ENCODE data around the gene MFNG.
"Not testable (repeated sequence)": the region's sequence is repeated elsewhere in the genome, so short reads cannot be mapped to it uniquely, and the experiment has no call there.

The MFNG gene, protein sequence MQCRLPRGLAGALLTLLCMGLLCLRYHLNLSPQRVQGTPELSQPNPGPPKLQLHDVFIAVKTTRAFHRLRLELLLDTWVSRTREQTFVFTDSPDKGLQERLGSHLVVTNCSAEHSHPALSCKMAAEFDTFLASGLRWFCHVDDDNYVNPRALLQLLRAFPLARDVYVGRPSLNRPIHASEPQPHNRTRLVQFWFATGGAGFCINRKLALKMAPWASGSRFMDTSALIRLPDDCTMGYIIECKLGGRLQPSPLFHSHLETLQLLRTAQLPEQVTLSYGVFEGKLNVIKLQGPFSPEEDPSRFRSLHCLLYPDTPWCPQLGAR

DNA sequence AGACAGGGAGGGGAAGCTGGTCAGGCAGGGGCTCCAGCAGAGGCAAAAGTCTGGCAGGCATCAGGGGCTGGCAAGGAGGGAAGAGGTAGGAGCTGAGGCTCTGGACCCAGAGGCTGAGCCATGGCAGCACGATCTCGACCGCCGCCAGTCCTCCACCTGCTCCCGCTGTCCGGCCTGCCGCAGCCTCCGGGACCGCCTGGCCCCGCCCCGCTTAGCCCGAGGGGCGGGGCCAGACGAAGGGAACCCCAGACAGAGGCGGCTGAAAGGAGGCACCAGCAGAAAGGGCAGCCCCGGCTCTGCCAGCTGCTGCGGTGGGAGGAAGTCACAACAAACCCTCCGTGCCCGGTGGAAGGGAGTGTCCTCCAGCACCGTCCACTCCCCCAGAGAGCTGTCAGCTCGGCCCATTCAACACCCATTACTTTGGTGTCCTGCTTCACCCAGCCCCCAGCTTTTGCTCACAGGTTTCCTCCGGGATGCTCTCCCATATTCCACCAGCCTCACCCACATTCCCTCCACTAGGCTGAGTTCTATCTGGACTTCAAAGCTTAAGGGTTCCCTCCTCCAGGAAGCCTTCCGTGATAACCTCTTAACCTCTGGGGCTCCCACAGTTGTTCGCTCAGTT, at the start of gene MFNG:
TSS of gene MFNG (minus strand) at position 161 of the 622 bp plus-strand sequence. CDS start 207 bp downstream, outside the sequence.
- peak; percentile 60 for DNase-seq (ENCODE audit: low read depth)

DNA sequence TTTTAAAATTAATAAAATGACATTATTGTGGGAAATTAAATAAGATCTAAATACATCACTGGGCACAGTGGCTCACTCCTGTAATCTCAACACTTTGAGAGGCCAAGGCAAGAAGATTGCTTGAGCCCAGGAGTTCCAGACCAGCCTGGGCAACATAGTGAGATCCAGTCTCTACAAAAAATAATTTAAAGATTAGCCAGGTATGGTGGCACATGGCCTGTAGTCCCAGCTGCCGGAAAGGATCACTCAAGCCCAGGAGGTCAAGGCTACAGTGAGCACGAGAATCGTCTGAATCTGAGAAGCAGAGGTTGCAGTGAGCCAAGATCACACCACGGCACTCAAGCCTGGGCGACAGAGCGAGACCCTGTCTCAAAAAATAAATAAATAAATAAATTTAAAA, 49.0 kb upstream of the MFNG start:
- no peak for DNase-seq (ENCODE audit: low read depth)

DNA sequence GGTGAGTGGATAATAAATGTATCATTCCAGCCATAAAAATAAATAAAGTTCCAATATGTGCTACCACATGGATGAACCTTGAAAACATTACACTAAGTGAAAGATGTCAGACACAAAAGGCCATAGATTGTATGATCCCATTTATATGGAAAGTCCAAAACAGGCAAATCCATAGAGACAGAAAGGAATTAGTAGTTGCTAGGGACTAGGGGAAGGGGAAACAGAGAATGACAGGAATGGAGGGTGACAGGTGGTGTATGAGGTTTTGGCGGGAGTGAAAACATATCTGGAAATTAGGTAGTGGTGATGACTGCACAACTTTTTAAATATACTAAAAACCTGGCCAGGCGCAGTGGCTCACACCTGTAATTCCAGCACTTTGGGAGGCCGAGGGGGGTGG, 48.3 kb upstream of the MFNG start:
- DNase-seq (ENCODE audit: low read depth): no peak

DNA sequence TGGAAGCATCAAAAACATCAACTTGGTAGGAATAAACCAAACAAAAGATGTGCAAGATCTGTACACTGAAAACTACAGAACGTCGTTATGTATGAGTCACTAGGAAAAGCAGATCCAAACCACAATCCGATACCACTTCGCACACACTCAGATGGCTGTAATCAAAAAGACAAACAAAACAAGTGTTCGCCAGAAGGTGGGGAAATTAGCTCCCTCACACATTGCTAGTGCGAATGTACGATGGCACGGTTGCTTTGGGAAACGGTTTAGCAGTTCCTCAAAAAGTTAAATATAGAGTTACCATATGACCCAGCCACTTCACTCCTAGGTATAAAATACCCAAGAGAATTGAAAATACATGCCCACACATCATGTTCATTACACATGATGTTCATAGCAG, 47.8 kb upstream of the MFNG start:
- DNase-seq (ENCODE audit: low read depth): peak; percentile 84

DNA sequence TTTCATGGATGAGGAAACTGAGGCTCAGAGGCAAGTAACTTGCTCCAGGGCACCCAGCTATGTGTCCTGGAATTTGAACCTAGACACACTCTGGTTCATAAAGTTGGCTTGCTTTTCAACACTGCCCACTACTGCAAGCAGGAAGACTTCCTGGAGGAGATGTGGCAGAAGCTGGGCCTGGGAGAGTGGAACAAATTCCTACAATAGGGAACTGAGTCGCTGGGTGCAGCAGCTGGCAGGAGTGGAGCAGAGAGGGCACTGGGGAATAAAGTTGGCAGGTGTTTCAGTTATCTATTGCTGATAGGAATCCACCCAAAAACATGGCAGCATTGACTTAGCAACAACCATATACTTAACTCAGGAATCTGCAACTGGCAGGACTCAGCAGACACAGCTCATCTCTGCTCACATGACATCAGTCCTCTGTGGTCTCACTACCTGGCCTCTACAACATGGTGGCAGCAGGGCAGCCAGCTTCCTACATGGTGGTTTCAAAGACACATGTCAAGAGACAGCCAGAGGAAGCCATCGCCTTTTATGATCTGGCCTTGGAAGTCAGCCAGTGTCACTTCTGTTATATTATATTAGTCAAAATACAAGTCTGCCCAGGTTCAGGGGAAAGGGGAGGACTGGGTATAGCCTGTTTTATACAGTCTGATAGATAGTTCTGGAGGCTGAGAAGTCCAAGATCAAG, 43.6 kb upstream of the MFNG start:
- no peak for DNase-seq (ENCODE audit: low read depth)

DNA sequence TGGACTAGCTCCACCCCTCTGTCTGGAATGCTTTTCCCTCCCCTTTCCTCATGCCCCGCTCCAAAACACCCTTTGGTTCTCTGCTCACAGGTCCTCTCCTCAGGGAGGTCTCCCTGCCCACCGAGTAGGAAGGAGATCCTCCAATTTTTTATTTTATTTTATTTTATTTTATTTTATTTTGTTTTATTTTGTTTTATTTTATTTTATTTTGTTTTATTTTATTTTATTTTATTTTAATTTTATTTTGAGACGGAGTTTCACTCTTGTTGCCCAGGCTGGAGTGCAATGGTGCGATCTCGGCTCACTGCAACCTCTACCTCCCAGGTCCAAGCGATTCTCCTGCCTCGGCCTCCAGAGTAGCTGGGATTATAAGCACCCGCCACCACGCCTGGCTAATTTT, 41.8 kb upstream of the MFNG start:
- DNase-seq (ENCODE audit: low read depth): not testable (repeated sequence)

DNA sequence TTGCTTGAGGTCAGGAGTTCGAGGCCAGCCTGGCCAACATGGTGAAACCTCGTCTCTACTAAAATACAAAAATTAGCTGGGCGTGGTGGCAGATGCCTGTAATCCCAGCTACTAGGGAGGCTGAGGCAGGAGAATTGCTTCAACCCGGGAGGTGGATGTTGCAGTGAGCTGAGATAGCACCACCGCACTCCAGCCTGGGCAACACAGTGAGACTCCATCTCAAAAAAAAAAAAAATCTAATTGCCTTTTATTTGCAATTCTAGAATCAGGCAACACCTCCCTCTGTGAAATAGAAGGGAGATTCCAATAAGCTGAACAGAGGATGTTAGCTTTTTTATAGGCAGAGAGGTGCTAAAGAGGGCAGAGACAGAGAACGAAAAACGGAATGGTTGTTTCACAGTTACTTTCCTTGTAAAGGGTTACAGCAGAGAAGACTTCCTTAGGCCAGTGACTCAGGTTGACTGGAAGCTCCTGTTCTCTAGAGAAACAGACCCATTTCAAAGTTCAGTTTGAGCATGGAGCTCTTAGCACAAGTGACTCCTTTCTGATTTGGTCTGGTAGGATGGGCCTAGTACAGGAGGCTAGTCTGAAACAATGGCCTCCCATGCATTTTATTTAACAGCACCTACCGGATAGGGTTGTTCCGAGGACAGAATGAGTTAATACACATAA, 41.0 kb upstream of the MFNG start:
- peak; percentile 68 for DNase-seq (ENCODE audit: low read depth)

DNA sequence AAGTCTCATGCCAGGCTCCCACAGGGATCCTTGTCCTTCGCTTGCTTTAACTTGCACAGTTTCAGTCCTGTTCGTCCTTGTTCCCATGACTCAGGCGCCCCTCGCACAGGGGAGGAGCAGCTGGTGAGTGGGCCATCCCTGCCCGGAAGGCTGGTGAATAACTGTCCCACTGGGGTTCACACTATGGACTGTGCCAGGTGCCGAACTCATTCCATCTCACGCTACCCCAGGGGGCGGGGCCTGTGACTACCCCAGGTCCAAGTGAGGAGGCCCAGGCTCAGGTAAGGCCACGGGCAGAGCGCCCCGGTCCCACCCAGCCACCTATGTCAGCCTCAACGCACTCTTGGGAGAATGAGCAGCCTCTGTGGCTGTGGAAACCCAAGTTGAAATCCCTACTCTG, 40.2 kb upstream of the MFNG start:
- peak; percentile 65 for DNase-seq (ENCODE audit: low read depth)

DNA sequence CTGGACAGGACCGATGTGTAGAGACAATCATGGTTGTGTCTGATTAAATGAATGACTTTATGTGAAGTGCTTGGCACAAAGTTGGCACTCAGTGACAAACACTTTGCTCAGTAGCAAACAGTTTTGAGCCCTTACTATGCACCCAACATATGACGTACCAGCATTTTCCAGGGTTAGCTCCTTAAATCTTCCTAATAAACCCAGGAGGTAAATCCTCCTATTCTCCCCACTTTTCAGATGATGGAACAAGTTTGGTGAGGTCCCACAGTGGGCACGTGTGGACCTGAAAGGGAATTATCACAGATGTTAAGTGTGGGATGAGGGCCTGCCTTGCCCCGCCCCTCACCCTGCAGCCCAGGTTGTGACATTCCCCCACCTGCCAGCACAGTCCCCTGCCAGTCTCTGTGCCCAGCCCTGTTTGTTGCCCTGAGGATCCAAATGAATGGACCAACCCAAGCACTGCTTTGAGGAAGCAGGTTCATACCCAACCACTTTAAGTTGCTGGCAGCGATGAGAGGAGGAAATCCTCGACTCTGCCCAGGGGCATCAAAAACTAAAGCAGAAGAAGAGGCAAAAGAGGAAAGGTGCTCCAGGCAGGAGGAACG, 39.7 kb upstream of the MFNG start:
- no peak for DNase-seq (ENCODE audit: low read depth)

DNA sequence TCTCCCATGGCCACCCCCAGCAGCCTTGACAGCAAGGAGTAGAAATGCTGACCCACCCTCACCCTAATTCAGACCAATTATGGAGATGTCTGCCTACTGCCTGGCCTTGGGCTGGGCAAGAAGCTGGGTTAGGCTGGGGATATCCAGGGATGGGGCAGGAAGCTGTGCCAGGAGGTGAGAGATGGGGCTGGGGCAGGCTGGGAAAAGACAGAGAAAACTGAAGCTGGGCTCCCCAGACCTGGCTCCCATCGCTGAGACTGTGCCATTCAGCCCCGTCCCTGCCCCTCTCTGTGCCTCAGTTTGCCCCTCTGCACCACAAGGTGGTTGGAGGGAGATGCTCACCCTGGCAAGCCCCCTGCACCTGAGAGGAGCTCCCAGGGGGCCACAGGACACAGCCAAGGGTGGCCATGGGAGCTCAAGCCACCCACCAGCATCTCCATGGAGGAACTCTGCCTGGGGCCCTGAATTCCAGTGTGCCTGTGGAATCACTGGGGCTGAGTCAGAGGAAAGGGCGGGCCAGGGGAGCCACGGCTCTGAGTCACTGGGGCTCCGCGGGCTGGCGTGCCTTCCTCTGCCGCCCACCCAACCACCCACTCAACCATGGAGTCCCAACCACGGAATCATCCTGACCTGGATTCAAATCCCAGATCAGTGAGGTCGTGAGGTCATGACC, 39.0 kb upstream of the MFNG start:
- DNase-seq (ENCODE audit: low read depth): peak; percentile 96

DNA sequence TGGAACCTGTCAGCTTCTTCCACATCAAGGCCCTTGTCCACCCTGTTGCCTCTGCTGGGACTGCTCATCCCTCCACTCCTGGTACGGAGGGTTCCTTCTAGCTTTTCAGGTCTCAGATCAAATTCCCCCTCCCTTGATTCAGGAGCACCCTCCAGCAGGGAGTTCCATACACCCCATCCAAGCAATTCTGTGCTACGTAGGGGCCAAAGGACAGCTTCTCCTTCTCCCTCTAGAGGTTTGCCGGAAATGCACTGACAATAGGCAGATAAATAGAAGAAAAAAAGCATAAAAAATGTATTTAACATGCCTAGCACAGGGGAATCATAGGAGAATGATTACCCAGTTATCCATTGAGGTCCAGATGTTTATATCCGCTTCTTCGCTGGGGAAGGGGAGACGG, 36.3 kb upstream of the MFNG start:
- DNase-seq (ENCODE audit: low read depth): no peak

DNA sequence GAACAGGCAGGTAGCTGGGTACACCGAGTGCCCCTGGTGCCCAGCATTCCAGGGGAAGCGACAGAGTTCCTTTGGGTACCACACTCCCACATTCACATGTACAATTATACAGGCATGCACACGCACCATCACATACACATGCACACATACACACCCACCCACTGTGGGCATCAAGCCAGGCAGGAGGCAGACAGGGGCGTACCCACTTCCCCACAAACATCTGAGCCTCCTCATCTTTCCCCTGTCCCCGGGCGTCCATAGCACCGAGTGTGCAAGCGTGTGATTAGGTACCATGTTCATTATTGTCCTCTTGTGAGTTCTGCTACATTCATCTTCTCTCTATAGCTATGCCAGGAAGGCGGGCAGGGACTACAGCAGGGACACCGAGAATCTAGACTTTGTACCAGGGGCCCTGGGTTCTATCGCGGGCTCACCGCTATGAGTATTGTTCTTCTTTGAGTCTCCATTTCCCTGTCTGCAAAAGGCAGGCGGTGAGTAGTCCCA, 35.1 kb upstream of the MFNG start:
- DNase-seq (ENCODE audit: low read depth): no peak

DNA sequence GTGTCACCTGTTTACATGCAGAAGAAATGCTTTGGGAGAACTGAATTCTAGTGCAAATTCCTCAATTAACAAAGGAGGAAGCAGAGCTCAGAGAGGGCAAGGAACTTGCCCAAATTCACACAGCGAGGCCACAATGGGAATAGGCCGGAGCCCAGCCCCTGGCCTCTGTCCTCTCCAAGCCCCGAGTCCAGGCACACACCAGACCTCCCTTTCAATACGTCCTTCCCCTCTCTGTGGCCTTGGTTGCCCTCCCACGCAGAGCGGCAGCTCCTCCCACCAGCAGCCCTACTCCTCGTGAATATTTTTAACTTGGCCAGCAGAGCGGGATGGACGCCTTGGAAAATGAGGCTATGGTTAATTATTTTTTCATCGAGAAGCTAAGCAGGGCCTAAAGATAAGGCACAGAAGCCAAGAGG, 34.6 kb upstream of the MFNG start:
- DNase-seq (ENCODE audit: low read depth): no peak

DNA sequence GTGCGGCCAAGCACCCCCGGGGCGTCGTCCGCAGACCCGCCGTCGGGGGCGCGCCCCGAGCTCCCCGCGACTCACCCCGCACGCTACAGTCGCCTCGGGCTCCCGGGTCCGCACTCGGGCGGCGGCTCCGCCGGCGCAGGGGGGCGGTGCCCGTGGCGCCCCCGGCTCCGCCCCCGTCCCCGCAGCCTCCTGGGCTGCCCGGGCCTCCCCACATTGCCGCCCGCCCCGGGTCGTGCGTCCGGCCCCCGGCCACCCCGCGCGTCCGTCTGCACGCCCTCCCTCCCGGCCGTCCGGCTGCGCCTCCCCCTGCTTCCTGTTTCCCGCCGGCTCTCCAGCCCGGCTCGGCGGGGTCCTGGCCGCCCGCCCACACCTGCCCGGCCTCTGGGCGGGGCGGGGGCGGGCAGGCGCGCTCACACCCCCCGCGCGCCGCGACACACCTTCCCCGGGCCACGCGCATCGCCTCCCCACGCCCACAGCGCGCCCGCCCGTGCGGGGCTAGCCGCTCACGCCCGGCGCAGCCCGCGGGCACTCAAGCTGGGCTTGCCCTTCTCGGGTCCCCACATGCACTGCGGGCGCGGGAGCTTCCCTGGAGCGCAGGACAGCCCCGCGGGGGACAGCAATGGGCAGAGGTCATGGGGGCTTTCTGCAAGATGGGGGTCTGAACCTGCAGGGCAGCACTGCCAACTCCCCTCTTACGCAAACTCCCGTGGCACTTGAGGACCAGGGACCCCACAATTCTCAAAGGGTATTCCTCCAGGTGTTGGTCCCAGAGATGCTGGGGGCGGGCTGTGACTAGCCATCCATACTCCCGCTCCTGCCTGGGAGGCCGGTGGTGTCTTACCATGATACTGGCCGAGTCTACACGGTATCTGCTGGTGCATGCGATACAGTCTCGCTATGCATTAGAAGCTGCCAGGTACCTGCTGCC, 33.3 kb upstream of the MFNG start, which contains the start of gene CARD10:
TSS of gene CARD10 (minus strand) at position 148 of the 928 bp plus-strand sequence. CDS start 215 bp downstream, outside the sequence.
- peak; percentile 63 for DNase-seq (ENCODE audit: low read depth)

DNA sequence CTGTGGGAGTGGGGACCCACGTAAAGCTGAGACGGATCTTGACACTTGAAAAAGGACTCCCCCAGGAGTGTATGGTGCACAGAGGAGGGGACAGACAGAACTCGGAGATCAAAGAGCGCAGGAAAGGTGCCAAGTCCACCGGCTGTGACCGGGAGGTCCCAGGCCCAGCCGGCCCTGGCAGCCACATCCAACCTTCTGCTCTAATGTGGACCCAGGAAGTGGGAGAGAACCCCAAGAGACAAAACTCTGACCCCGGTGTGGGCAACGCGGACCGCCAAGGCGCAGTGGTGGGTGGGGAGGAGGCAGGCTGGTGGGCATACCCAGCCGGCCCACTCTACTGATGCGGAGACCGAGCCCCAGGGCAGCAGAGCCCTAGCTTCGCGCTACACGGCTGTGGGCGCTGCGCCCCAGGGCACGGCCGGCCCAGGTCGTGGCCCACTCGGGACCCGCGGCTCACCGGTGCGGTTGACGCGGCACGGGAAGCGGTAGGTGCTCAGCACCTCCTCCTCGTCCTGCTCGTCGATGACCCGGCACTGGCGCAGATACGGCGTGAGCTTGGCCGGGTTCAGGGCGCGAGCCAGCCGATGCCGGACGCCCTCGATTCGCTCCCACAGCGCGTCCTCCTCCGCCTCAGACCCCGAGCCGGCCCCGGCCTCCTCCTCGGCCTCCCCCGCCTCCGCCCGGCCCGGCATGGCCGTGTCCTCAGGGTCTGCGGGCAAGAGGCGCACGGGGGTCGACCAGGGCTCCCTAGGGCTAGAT, 32.5 kb upstream of the MFNG start:
- peak; percentile 38 for DNase-seq (ENCODE audit: low read depth)

DNA sequence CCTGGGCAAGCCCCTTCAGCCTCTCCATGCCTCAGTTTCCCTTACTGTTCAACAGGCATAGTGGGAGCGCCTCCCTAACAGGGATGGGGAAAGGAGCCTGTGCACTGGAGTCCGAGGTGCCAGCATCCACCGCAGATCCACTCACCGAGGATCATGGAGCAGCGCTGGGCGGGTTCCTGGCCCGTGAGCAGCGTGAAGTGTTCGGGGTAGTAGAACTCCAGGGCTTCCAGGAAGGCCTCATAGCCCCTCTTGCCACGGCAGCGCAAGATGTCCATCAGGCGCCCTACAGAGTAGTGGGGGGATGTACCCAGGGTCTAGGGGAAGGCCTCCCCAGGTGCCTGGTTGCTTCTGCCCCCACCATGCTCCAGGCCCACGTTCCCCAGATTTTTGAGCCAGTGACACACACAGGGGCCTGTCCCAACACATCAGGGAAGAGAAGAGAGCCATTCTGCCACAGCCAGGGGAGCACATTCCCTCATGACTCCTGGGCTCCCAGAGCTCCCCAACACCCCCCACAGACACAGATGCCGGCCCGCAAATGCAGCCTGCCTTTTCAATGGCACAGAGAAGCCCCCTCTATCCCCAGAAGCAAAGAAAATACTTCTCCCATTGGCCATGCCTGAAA, 31.8 kb upstream of the MFNG start:
- no peak for DNase-seq (ENCODE audit: low read depth)

DNA sequence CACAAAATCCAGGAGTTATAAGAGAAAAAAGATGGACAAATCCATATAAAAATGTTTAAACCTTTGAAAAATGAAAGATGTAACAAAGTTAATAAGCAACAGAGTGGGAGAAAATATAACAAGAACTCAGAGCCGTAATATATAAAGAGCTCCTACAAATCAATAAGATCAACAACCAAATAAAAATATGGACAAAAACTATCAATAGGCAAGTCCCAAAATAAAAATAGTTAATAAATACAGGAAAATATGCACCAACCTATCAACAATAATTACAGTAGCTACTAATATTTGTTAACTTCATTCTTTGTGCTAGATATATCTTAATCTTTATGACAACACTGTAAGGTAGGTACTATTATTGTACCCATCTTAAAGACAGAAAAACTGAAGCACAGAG, 30.3 kb upstream of the MFNG start:
- no peak for DNase-seq (ENCODE audit: low read depth)

DNA sequence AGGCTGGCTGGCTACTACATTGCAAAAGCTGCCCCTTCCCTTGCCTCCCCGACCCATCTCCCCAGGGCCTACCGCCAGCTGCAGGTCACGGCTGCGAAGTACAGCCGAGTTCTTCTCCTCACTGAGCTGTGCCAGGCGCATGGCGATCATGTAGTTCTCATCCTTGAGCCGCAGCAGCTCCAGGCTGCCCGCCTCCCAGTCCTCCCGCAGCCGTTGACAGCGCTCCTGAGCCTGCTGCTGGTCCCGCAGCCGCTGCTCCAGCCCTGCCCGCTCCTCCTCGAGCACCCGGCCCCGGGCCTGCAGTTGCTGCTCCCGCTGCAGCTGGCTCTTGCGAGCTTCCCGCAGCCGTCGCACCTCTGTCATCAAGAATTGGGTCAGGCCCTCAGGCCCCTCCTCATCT, 29.7 kb upstream of the MFNG start:
- DNase-seq (ENCODE audit: low read depth): no peak

DNA sequence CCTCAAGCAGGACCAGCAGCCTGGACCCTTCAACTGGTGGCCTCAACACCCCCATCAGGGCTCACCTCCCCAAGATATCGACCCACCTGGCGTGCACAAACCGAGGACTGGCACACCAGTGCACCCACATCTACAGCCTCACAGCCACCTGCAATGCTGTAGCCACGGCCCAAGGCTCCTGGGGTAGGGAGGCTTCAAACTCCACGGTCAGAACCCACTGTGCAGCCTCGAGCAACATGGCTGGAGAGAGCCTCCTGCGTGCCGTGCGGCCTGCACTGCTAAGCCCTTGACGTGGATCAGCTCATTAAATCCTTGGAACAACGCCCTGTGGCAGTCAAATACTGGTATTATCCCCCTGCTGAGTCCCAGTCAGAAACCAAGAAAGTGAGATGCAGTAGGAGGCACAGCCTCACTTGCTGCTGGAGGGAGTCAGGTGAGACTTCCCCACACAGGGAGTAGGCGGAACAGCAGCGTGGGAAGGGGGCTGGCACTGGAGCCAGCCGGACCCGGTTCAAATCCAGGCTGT, 28.4 kb upstream of the MFNG start:
- no peak for DNase-seq (ENCODE audit: low read depth)
